Measurements from ENCODE around the gene IFI27L1.
"Not testable (repeated sequence)": the region's sequence is repeated elsewhere in the genome, so short reads cannot be mapped to it uniquely, and the experiment has no call there.

The IFI27L1 gene

GRCh38 chr14:94066089-94066676 is 14.9 kb upstream of the IFI27L1 start:
- no peak overlapping the region for H3K27ac ChIP-seq
- TF ChIP-seq CTCF (IDR thresholded peaks at IDR 0.05), result no peak
- TF ChIP-seq ZFX (IDR thresholded peaks at IDR 0.05; ENCODE audit: borderline replicate concordance), result no peak

- not testable (repeated sequence) for H3K27ac ChIP-seq
Observed at GRCh38 chr14:94072076-94072475, 9.0 kb upstream of the IFI27L1 start.

GRCh38 chr14:94074534-94074933 is 6.6 kb upstream of the IFI27L1 start:
- TF ChIP-seq CTCF (IDR thresholded peaks at IDR 0.05), result no peak
- no peak for TF ChIP-seq ZFX (IDR thresholded peaks at IDR 0.05; ENCODE audit: borderline replicate concordance)
- H3K27ac ChIP-seq, result no peak overlapping the region

GRCh38 chr14:94075008-94075407 is 6.1 kb upstream of the IFI27L1 start:
- no peak overlapping the region for H3K27ac ChIP-seq
- TF ChIP-seq ZFX (IDR thresholded peaks at IDR 0.05; ENCODE audit: borderline replicate concordance) (no peak), CTCF (IDR thresholded peaks at IDR 0.05) (no peak)

- TF ChIP-seq ZFX (IDR thresholded peaks at IDR 0.05; ENCODE audit: borderline replicate concordance) (no peak), CTCF (IDR thresholded peaks at IDR 0.05) (no peak)
- no peak overlapping the region for H3K27ac ChIP-seq
Observed at GRCh38 chr14:94077111-94077821, 3.8 kb upstream of the IFI27L1 start.

GRCh38 chr14:94077823-94078222 is 3.3 kb upstream of the IFI27L1 start:
- H3K27ac ChIP-seq, result no peak overlapping the region
- TF ChIP-seq CTCF (IDR thresholded peaks at IDR 0.05), result no peak

- H3K27ac ChIP-seq, result peak overlapping the region; percentile 72
- no peak for TF ChIP-seq CTCF (IDR thresholded peaks at IDR 0.05)
- TF ChIP-seq ZFX (IDR thresholded peaks at IDR 0.05; ENCODE audit: borderline replicate concordance), result no peak
Observed at GRCh38 chr14:94079891-94080620, 1.1 kb upstream of the IFI27L1 start.
